Posterior vena cava (tissue), 2 donors: Measurements from ENCODE around the gene TESK2. TPM values are rescaled to one million over a fixed set of nuclear protein-coding genes. Genes with fewer than 3 reads are reported as not detected.

ENCODE experiments used
- DNase-seq: peaks from one replicate; pipeline ENCODE4 v3.0.0-alpha.2; 2020; ENCODE audit warnings: low spot score
- intact Hi-C, 2 donors: fragments of 100-400 bp; cut with DNase I; formaldehyde crosslinking; loops; one replicate each; pipeline versions ENCODE4 v1.14.1 to v1.14.2; 2022 to 2023
- total RNA-seq, 2 donors: library from RNA; stranded (reverse); fragmentation: NEBNext Ultra II Directional; extraction: Animal tissue kit (Norgen Biotek cat#: 25700); gene quantifications; one replicate each; pipeline ENCODE4 v1.2.1, GENCODE V29; 2021
- donor health status: DM: yes; HTN: yes; CAD: no.
- donor health status: DM: yes; HTN: yes; CAD: no.

Gene TESK2
- total RNA-seq, 2 donors from 2014 or later: 2.8 to 3.0 TPM

GRCh38 chr1:45302505-45303150, 188.3 kb downstream of the TESK2 start:
- no peak for DNase-seq
- intact Hi-C loops: loop anchor here in 1 of 2 donors (5.0 kb wide), 1 partner anchor 290 kb away; the partner anchor contains the start of genes HECTD3 and UROD

GRCh38 chr1:45300669-45300997, 190.3 kb downstream of the TESK2 start:
- DNase-seq: no peak
- intact Hi-C loops: loop anchor here (2.0 to 5.0 kb wide), 2 partner anchors 286 to 288 kb away; partner anchors contain the start of genes HECTD3 (in 1 of the 2) and UROD (in 1 of the 2)

GRCh38 chr1:45299981-45300668, 190.8 kb downstream of the TESK2 start:
- no peak for DNase-seq
- intact Hi-C loops: loop anchor here (2.0 to 5.0 kb wide), 2 partner anchors 285 to 288 kb away; partner anchors contain the start of genes HECTD3 (in 1 of the 2) and UROD (in 1 of the 2)

DNA sequence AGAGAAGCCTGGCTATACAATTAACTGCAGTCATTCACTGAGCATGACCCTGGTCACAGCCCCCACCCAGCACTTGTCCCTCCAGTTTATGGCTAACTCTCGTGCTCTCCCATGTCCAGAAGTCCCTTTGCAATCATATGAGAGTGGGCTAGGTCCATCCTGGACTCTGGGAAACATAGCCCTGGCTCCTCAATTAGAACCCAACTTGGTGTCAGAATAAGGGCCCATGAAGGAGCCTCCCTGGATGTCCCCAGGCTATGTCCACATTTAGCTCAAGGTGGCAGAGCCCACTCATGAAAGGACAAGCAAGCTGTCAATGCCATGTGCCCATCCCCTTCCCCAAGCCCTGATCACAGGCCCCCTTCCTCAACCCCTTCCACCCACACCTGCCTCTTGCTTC, 191.7 kb downstream of the TESK2 start:
- intact Hi-C loops: no loop called here
- DNase-seq: no peak

GRCh38 chr1:45297666-45298356, 193.2 kb downstream of the TESK2 start:
- intact Hi-C loops: no loop called here
- no peak for DNase-seq

Other genes with a start within 250 kb of the TESK2 start
- gene HPDL, start 164.3 kb downstream of the TESK2 start, total RNA-seq: under 1 TPM; 0.38 to 0.83 TPM
- gene TOE1, start 151.0 kb downstream of the TESK2 start, total RNA-seq: 1 to 10 TPM; 5.8 to 7.0 TPM
- gene MUTYH, start 150.7 kb downstream of the TESK2 start, total RNA-seq: 10 to 100 TPM; 15.1 to 15.7 TPM
- gene CCDC163, start 8.9 kb upstream of the TESK2 start, total RNA-seq: 1 to 10 TPM; 2.5 to 2.9 TPM
- gene MMACHC, start 9.1 kb upstream of the TESK2 start, total RNA-seq: 1 to 10 TPM; 2.8 to 3.9 TPM
- 100 to 1,000 TPM; 255 to 329 TPM for gene PRDX1, start 30.7 kb upstream of the TESK2 start, total RNA-seq
- 100 to 1,000 TPM in 1 of 2 donors, 10 to 100 TPM in 1; 97.2 to 119 TPM for gene AKR1A1, start 59.7 kb upstream of the TESK2 start, total RNA-seq
- gene NASP, start 92.9 kb upstream of the TESK2 start, total RNA-seq: 10 to 100 TPM; 36.7 to 45.5 TPM
- 1 to 10 TPM; 1.5 to 2.3 TPM for gene CCDC17, start 132.9 kb upstream of the TESK2 start, total RNA-seq
- 10 to 100 TPM; 75.9 to 83.4 TPM for gene GPBP1L1, start 195.4 kb upstream of the TESK2 start, total RNA-seq
- gene TMEM69, start 197.0 kb upstream of the TESK2 start, total RNA-seq: 10 to 100 TPM; 10.5 to 12.6 TPM